Karpas-422 (cell line): ENCODE results near the gene DAGLB. TPM values are rescaled to one million over a fixed set of nuclear protein-coding genes. Genes with fewer than 3 reads are reported as not detected.

ENCODE experiments used
- DNase-seq: peaks from one replicate; pipeline ENCODE4 v3.0.0-alpha.2; 2015
- H2AFZ ChIP-seq: fragments of 200-600 bp; sonication (generic); 2 replicates; pipeline ENCODE4 v1.6.1; 2014; ENCODE audit warnings: antibody characterized with exemption, low read length, mixed read lengths
- H3K27ac ChIP-seq: fragments of 200-600 bp; sonication (generic); 2 replicates; pipeline ENCODE4 v1.5.1; 2014; ENCODE audit warnings: mild to moderate bottlenecking, low read length, moderate library complexity
- H3K27me3 ChIP-seq: fragments of 200-600 bp; sonication (generic); 2 replicates; pipeline ENCODE4 v1.6.1; 2014; ENCODE audit warnings: low read length, mixed read lengths
- H3K36me3 ChIP-seq: fragments of 200-600 bp; sonication (generic); 2 replicates; pipeline ENCODE4 v1.6.1; 2014; ENCODE audit warnings: low read length, mixed read lengths; ENCODE audit not compliant: insufficient read depth
- H3K4me1 ChIP-seq: fragments of 200-600 bp; sonication (generic); 2 replicates; pipeline ENCODE4 v1.6.1; 2014; ENCODE audit warnings: mild to moderate bottlenecking, low read length, mixed read lengths
- H3K4me2 ChIP-seq: fragments of 200-600 bp; sonication (generic); 2 replicates; pipeline ENCODE4 v1.6.1; 2014; ENCODE audit warnings: low read length, low read depth, mild to moderate bottlenecking; ENCODE audit not compliant: poor library complexity, severe bottlenecking
- H3K4me3 ChIP-seq: fragments of 200-600 bp; sonication (generic); 2 replicates; pipeline ENCODE4 v1.5.1; 2014; ENCODE audit warnings: mild to moderate bottlenecking, antibody characterized with exemption, low read length, mixed read lengths
- H3K79me2 ChIP-seq: fragments of 200-600 bp; sonication (generic); 2 replicates; pipeline ENCODE4 v1.6.1; 2014; ENCODE audit warnings: mild to moderate bottlenecking, low read length, mixed read lengths
- H3K9ac ChIP-seq: fragments of 200-600 bp; sonication (generic); 2 replicates; pipeline ENCODE4 v1.6.0; 2014; ENCODE audit warnings: low read length
- H3K9me2 ChIP-seq: fragments of 200-600 bp; sonication (generic), shearing (Covaris generic); replicated peaks from 2 replicates; pipeline ENCODE4 v1.6.0; 2014; ENCODE audit warnings: mild to moderate bottlenecking, low read length, moderate library complexity; ENCODE audit not compliant: insufficient read depth
- H3K9me3 ChIP-seq: fragments of 300-700, 200-600 bp; sonication (generic); 2 replicates; pipeline ENCODE4 v1.6.1; 2014; ENCODE audit warnings: low read length, mixed read lengths
- H4K20me1 ChIP-seq: fragments of 200-600 bp; sonication (generic); 2 replicates; pipeline ENCODE4 v1.6.1; 2014; ENCODE audit warnings: mild to moderate bottlenecking, antibody characterized with exemption, low read length, low read depth; ENCODE audit not compliant: insufficient read depth
- total RNA-seq: library from RNA; depleted of rRNA; stranded (reverse); fragments of >200 nt; shearing (Covaris generic); gene quantifications from 2 replicates; pipeline ENCODE4 v1.2.3, GENCODE V29; 2014; ENCODE audit warnings: low replicate concordance

Gene DAGLB
- total RNA-seq, 1 experiment from 2014 or later: 10.0 TPM

DNA sequence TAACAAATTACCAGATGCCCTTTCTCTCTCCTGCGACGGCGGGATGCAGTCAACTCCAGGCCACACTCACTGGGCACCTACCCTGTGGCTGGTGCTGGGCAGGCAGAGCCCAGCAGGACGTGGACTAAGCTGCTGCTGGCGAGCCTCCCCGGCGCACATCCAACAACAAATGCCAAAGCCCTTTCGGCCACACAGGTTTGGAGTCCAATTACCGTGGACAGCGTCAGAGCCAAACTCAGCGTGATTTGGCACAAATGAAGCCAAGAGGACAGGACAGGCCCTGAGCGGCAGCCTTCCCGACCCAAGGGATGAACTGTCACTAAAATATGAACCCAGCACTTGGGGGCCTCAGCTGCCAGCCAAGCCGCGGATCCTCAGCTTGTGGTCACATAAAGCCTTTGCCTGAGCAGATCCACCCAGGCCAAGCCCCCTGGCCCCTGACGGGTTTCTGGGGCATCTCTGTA, 28.4 kb downstream of the DAGLB start:
- H3K36me3 ChIP-seq: peaks cover 20% of the 10 kb centered on the region
- no peaks in the 10 kb centered on the region for H3K27me3 ChIP-seq

DNA sequence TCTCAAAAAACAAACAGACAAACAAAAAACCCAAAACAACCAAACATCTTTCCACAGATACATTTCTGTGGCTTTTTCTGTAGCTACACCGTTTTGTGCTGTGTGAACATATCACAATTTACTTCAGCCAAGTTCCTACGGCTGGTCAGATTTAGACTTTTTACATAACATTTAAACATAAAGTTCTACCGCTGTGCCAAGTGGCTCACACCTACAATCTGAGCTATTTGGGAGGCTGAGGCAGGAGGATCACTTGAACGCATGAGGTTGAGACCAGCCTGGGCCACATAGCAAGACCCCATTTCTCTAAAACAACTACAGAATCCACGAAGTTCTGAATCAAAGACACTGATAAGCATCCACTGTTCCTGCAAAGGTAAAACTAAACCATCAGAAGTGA, 30.3 kb downstream of the DAGLB start:
- no peak overlapping the region for H3K27ac ChIP-seq
- no peak overlapping the region for H2AFZ ChIP-seq
- no peaks in the 10 kb centered on the region for H3K4me1 ChIP-seq
- H4K20me1 ChIP-seq: no peaks in the 10 kb centered on the region
- DNase-seq: no peak
- no peaks in the 10 kb centered on the region for H3K9me2 ChIP-seq
- no peaks in the 10 kb centered on the region for H3K79me2 ChIP-seq
- H3K9me3 ChIP-seq: no peaks in the 10 kb centered on the region
- H3K4me3 ChIP-seq: no peak overlapping the region
- H3K4me2 ChIP-seq: no peak overlapping the region
- no peak overlapping the region for H3K9ac ChIP-seq
- no peaks in the 10 kb centered on the region for H3K27me3 ChIP-seq
- H3K36me3 ChIP-seq: peaks cover 24% of the 10 kb centered on the region

More for the DNA sequence above, 28.4 kb downstream of the DAGLB start:
- H3K9me2 ChIP-seq: no peaks in the 10 kb centered on the region
- H3K9ac ChIP-seq: no peak overlapping the region
- no peak for DNase-seq
- no peak overlapping the region for H3K4me3 ChIP-seq
- H2AFZ ChIP-seq: no peak overlapping the region
- no peaks in the 10 kb centered on the region for H3K9me3 ChIP-seq
- no peaks in the 10 kb centered on the region for H4K20me1 ChIP-seq
- H3K4me2 ChIP-seq: no peak overlapping the region
- H3K4me1 ChIP-seq: no peaks in the 10 kb centered on the region
- H3K27ac ChIP-seq: no peak overlapping the region
- H3K79me2 ChIP-seq: no peaks in the 10 kb centered on the region

DNA sequence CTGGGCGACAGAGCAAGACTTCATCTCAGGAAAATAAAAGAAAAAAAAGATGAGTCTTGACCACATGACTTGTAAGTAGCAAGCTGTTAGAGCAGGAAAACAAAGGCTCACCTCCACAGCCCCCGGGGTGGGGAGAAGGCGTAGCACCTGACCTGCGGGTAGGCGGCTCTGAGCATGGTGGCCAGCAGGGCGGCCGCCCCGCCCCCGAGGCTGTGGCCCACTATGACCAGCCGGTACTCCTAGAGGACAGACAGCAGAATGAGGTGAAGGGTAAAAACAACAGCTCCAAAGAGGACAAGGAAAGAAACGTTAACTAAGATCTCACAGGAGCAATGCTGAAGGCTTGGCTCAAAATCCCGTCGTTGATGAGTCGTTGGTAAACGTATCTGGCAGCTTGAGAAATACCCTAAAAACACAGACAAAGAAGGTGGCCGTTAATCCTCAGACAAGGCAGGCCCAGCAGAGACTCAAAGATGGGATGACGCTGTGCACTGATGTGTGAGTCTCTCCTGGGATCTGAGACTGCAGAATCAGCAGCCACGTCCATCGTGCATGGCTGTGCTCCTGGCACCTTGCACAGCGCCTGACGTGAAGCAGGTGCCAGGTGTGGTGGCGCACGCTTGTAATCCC, 31.1 kb downstream of the DAGLB start:
- H2AFZ ChIP-seq: no peak overlapping the region
- no peak overlapping the region for H3K9ac ChIP-seq
- no peak overlapping the region for H3K27ac ChIP-seq
- H4K20me1 ChIP-seq: no peaks in the 10 kb centered on the region
- H3K27me3 ChIP-seq: no peaks in the 10 kb centered on the region
- H3K79me2 ChIP-seq: no peaks in the 10 kb centered on the region
- no peaks in the 10 kb centered on the region for H3K9me3 ChIP-seq
- no peak overlapping the region for H3K4me2 ChIP-seq
- H3K4me3 ChIP-seq: no peak overlapping the region
- H3K36me3 ChIP-seq: peaks cover 24% of the 10 kb centered on the region
- H3K9me2 ChIP-seq: no peaks in the 10 kb centered on the region
- no peaks in the 10 kb centered on the region for H3K4me1 ChIP-seq
- no peak for DNase-seq

DNA sequence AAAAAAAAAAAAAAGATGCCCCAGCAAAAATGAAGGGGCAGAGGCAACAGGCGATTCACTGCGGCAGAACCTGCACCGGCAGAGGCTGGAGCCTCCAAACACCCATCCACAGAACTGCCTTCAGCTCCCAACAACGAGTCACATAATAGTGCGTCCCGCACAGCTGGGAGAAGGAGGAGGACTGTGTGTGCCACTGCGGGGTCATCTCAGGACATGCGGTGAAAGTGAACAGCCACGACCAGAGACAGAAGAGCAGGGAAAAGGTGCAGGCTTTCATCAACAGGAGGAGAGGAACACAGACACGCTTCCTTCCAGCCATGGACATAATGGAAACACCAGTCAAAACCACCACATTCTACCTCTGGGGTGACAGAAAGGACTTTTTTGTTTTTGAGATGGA, 34.1 kb downstream of the DAGLB start:
- H3K9ac ChIP-seq: no peak overlapping the region
- no peak overlapping the region for H3K27ac ChIP-seq
- H3K9me3 ChIP-seq: no peaks in the 10 kb centered on the region
- no peaks in the 10 kb centered on the region for H3K27me3 ChIP-seq
- no peaks in the 10 kb centered on the region for H3K79me2 ChIP-seq
- H4K20me1 ChIP-seq: 0 out of 2 replicates have a peak, but pooled peaks cover 9% of the 10 kb centered on the region
- H3K36me3 ChIP-seq: peaks cover 30% of the 10 kb centered on the region
- H3K4me2 ChIP-seq: no peak overlapping the region
- no peaks in the 10 kb centered on the region for H3K4me1 ChIP-seq
- DNase-seq: no peak
- no peak overlapping the region for H2AFZ ChIP-seq
- H3K9me2 ChIP-seq: no peaks in the 10 kb centered on the region
- H3K4me3 ChIP-seq: no peak overlapping the region

DNA sequence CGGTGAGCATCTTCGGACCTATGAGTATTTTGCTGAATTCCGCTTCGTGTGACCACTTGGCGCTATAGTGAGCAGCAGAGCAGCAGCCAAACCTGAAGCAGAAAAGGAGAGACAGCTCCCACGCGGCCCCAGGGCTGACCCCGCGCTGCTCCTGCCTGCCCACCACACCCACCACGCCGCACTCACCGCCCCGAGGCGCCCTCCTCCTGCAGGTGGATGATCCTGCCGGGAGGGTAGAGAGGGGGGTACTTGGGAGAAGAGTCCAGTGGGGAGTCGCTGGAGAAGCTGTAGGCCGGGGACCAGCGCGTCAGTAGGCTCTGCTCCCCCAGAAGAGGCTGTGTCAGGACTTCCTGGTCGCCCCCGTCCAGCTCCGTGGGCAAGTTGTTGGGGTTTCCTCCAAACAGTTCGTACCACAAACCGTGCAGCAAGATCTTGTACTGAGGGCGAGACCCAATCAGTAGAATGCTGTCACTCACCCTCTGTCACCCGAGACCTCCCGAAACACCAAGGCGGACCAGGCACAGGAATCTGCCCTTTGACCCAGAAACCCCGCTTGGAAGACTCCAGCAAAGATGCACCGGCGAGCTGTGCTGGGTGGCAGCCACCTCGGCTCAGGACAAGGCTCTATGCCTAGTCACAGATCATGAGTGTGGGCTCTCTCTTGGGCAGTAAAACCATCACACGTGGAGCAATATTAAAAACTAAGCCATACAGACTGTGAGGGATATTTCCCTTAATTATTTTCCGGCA, 37.6 kb downstream of the DAGLB start:
- H2AFZ ChIP-seq: no peak overlapping the region
- no peak overlapping the region for H3K4me2 ChIP-seq
- H3K79me2 ChIP-seq: no peaks in the 10 kb centered on the region
- no peak overlapping the region for H3K9ac ChIP-seq
- DNase-seq: no peak
- no peaks in the 10 kb centered on the region for H3K27me3 ChIP-seq
- H3K4me1 ChIP-seq: no peaks in the 10 kb centered on the region
- H3K9me2 ChIP-seq: no peaks in the 10 kb centered on the region
- H3K4me3 ChIP-seq: no peak overlapping the region
- 0 out of 2 replicates have a peak, but pooled peaks cover 14% of the 10 kb centered on the region for H4K20me1 ChIP-seq
- peaks cover 23% of the 10 kb centered on the region; the same call in 1 of the 2 replicates for H3K36me3 ChIP-seq
- H3K9me3 ChIP-seq: no peaks in the 10 kb centered on the region
- H3K27ac ChIP-seq: no peak overlapping the region

DNA sequence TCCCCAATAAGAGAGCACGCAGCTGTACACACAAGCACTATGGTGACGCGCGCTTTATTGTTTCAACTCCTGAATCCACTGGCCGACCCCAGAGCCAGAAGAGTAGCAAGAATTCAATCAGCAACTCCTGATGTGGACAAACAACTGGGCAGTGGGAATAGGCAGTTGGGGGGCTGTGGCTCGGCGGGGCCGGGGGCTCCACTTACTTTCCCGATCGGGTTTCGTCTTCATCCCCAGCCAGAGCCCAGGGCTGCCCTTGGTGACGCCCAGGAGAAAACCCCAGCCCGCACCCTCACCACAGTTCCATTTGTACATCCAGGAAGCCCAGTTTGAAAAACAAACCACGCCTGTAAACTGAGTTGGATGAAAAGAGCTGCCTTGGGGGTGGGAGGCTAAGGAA, 38.7 kb downstream of the DAGLB start:
- Histone ChIP-seq H3K9me2 (no peaks in the 10 kb centered on the region), H3K27me3 (no peaks in the 10 kb centered on the region), H3K36me3 (peaks cover 20% of the 10 kb centered on the region), H3K9me3 (no peaks in the 10 kb centered on the region), H3K4me1 (no peaks in the 10 kb centered on the region), H3K27ac (no peak overlapping the region), H3K4me3 (no peak overlapping the region), H3K4me2 (no peak overlapping the region), H2AFZ (no peak overlapping the region), H4K20me1 (0 out of 2 replicates have a peak, but pooled peaks cover 14% of the 10 kb centered on the region), H3K79me2 (no peaks in the 10 kb centered on the region), H3K9ac (no peak overlapping the region)
- no peak for DNase-seq

DNA sequence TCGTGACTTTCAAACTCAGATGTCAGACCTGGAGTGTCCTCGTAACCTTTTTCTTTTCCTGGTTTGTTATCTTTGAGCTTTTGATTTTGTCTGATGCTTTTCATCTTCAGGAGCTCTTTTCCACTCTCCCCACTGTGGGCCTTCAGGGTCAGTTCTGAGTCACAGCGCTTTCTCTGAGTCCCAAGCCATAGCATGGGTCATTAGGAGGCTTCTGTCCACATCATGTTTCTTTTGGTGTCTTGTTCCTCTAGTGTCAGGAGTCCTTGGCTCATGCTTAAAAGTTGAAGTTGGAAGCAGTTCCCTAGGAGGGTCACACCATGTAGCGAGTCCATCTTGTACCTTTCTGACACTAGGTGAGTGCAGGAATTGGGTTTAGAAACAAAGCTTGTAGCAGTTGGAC, 40.3 kb downstream of the DAGLB start:
- Histone ChIP-seq H3K4me3 (no peak overlapping the region), H3K27ac (no peak overlapping the region), H3K4me1 (no peaks in the 10 kb centered on the region), H3K4me2 (no peak overlapping the region), H3K79me2 (no peaks in the 10 kb centered on the region), H3K36me3 (peaks cover 27% of the 10 kb centered on the region), H3K9me2 (no peaks in the 10 kb centered on the region), H2AFZ (no peak overlapping the region), H3K27me3 (no peaks in the 10 kb centered on the region), H4K20me1 (0 out of 2 replicates have a peak, but pooled peaks cover 14% of the 10 kb centered on the region), H3K9me3 (no peaks in the 10 kb centered on the region), H3K9ac (no peak overlapping the region)
- no peak for DNase-seq

DNA sequence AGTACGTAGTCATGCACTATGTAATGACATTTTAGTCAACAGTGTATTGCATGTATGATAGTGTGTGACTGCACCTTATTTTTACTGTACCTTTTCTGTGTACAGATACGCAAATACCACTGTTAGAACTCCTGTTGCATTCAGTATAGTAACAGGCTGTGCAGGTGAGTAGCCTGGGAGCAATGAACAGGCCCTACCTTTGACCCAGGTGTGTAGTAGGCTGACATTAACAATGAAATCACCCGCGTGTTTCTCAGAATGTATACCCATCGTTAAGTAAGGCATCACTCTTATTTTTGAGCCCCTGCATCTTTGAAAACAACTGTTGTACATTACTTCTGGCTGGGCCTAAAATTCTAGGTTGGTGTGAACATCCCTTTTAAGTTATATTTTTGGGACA, 41.6 kb downstream of the DAGLB start:
- H3K27ac ChIP-seq: no peak overlapping the region
- no peak overlapping the region for H2AFZ ChIP-seq
- no peaks in the 10 kb centered on the region for H3K9me3 ChIP-seq
- no peaks in the 10 kb centered on the region for H3K79me2 ChIP-seq
- no peak overlapping the region for H3K4me3 ChIP-seq
- 0 out of 2 replicates have a peak, but pooled peaks cover 18% of the 10 kb centered on the region for H4K20me1 ChIP-seq
- no peaks in the 10 kb centered on the region for H3K4me1 ChIP-seq
- no peak overlapping the region for H3K9ac ChIP-seq
- H3K9me2 ChIP-seq: no peaks in the 10 kb centered on the region
- H3K36me3 ChIP-seq: peaks cover 30% of the 10 kb centered on the region
- H3K4me2 ChIP-seq: no peak overlapping the region
- no peak for DNase-seq
- no peaks in the 10 kb centered on the region for H3K27me3 ChIP-seq
